Lower leg skin (tissue), 4 donors: ENCODE results near the gene TRAF2. TPM values are rescaled to one million over a fixed set of nuclear protein-coding genes. Genes with fewer than 3 reads are reported as not detected.

Experiments used
- DNase-seq, 2 donors: peaks; one replicate each; pipeline ENCODE4 v3.0.0-alpha.2; 2019; ENCODE audit warnings: low spot score in 2 of 2
- H3K4me3 ChIP-seq: fragments of 200-600 bp; sonication (generic); 2 replicates; pipeline ENCODE4 v1.5.1; 2017; ENCODE audit warnings: mild to moderate bottlenecking, low read depth; ENCODE audit not compliant: poor library complexity, severe bottlenecking
- POLR2A ChIP-seq, 2 donors: fragments of 450-650 bp; IDR thresholded peaks; one replicate each; pipeline ENCODE4 v1.6.1; 2016 to 2017; ENCODE audit warnings: antibody characterized with exemption in 2 of 2, mild to moderate bottlenecking in 1 of 2, moderate library complexity in 1 of 2
- WGBS, 2 donors: methylation state at CpG; one replicate each; pipeline ENCODE4 v1.1.5; 2018; 5-methylcytosine and 5-hydroxymethylcytosine counted together
- intact Hi-C: fragments of 100-400 bp; cut with DNase I; formaldehyde crosslinking; loops from one replicate; pipeline ENCODE4 v1.15.0; 2023; ENCODE audit warnings: low total_unique reads
- total RNA-seq, 4 donors: library from RNA; depleted of rRNA; stranded (reverse); fragments of >200 nt; gene quantifications; one replicate each; pipeline ENCODE4 v1.1.0, GENCODE V29; 2016
- TF ChIP-seq, protein P1 (sequence below), 3 donors: fragments of 450-650 bp; IDR thresholded peaks; one replicate each; pipeline ENCODE4 v1.5.1; 2016; ENCODE audit warnings: antibody characterized with exemption in 3 of 3, mild to moderate bottlenecking in 3 of 3, moderate library complexity in 2 of 3

TRAF2 gene
- total RNA-seq, 4 donors from 2014 or later, result 13.2 to 16.7 (median 15.8) TPM

GRCh38 chr9:136955943-136956335 is 69.6 kb downstream of the TRAF2 start:
- 97 to 98% methylated on average over 9 of the region's 9 CpGs for WGBS, 2 donors
- intact Hi-C loops, result no loop called here
- no peak overlapping the region for H3K4me3 ChIP-seq
- TF ChIP-seq, protein P1, sequence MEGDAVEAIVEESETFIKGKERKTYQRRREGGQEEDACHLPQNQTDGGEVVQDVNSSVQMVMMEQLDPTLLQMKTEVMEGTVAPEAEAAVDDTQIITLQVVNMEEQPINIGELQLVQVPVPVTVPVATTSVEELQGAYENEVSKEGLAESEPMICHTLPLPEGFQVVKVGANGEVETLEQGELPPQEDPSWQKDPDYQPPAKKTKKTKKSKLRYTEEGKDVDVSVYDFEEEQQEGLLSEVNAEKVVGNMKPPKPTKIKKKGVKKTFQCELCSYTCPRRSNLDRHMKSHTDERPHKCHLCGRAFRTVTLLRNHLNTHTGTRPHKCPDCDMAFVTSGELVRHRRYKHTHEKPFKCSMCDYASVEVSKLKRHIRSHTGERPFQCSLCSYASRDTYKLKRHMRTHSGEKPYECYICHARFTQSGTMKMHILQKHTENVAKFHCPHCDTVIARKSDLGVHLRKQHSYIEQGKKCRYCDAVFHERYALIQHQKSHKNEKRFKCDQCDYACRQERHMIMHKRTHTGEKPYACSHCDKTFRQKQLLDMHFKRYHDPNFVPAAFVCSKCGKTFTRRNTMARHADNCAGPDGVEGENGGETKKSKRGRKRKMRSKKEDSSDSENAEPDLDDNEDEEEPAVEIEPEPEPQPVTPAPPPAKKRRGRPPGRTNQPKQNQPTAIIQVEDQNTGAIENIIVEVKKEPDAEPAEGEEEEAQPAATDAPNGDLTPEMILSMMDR (IDR thresholded peaks at IDR 0.05), result no peak
- no peak for TF ChIP-seq POLR2A (IDR thresholded peaks at IDR 0.05)
- no peak for DNase-seq

DNA sequence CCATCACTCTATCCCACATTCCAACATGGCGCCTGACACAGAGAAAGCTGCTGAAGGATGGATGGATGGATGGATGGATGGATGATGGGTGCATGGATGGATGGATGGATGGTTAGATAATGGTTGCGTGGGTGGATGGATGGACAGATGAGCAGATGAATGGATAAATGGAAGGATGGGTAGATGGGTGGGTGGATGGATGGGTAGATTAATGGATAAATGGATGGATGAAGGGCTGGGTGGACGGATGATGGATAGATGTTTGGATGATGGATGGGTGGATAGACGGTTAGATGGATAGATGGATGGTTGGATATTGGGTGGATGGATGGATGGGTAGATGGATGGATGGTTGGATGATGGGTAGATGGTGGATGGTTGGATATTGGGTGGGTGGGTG is 70.3 kb downstream of the TRAF2 start:
- TF ChIP-seq POLR2A (IDR thresholded peaks at IDR 0.05), result no peak
- TF ChIP-seq, protein P1 (IDR thresholded peaks at IDR 0.05), result no peak
- H3K4me3 ChIP-seq, result no peak overlapping the region
- intact Hi-C loops, result no loop called here
- no peak for DNase-seq
- 95 to 98% methylated on average over 4 of the region's 4 CpGs for WGBS, 2 donors

- intact Hi-C loops, result no loop called here
- no peak for DNase-seq
- H3K4me3 ChIP-seq, result no peak overlapping the region
- TF ChIP-seq, protein P1 (IDR thresholded peaks at IDR 0.05), result no peak
- TF ChIP-seq POLR2A (IDR thresholded peaks at IDR 0.05), result no peak
- 86 to 97% methylated on average over 1 of the region's 1 CpG for WGBS, 2 donors
Measured at GRCh38 chr9:136957461-136957860, 71.1 kb downstream of the TRAF2 start.

- no peak overlapping the region for H3K4me3 ChIP-seq
- DNase-seq, result no peak
- WGBS, 2 donors, result 92 to 94% methylated on average over 6 of the region's 6 CpGs
- intact Hi-C loops, result no loop called here
- no peak for TF ChIP-seq POLR2A (IDR thresholded peaks at IDR 0.05)
- TF ChIP-seq, protein P1 (IDR thresholded peaks at IDR 0.05), result no peak
Measured at GRCh38 chr9:136957901-136958300, 71.6 kb downstream of the TRAF2 start.

GRCh38 chr9:136958473-136958872 is 72.2 kb downstream of the TRAF2 start:
- WGBS, 2 donors, result 87 to 96% methylated on average over 5 to 7 of the region's 7 CpGs
- intact Hi-C loops, result no loop called here

More at GRCh38 chr9:136958473-136958872, 72.2 kb downstream of the TRAF2 start:
- H3K4me3 ChIP-seq, result no peak overlapping the region
- no peak for TF ChIP-seq POLR2A (IDR thresholded peaks at IDR 0.05)
- TF ChIP-seq, protein P1 (IDR thresholded peaks at IDR 0.05), result no peak
- no peak for DNase-seq
